Activated CD4-positive, alpha-beta T cell treated with anti-CD3 and anti-CD28 coated beads, Interleukin-2, amount 50 U/mL, for 16 hours (primary cell): ENCODE measurements around the gene ZDHHC8.

Source experiments
- DNase-seq: peaks from one replicate; pipeline ENCODE4 v3.0.0-alpha.2; 2020

Gene ZDHHC8

DNA sequence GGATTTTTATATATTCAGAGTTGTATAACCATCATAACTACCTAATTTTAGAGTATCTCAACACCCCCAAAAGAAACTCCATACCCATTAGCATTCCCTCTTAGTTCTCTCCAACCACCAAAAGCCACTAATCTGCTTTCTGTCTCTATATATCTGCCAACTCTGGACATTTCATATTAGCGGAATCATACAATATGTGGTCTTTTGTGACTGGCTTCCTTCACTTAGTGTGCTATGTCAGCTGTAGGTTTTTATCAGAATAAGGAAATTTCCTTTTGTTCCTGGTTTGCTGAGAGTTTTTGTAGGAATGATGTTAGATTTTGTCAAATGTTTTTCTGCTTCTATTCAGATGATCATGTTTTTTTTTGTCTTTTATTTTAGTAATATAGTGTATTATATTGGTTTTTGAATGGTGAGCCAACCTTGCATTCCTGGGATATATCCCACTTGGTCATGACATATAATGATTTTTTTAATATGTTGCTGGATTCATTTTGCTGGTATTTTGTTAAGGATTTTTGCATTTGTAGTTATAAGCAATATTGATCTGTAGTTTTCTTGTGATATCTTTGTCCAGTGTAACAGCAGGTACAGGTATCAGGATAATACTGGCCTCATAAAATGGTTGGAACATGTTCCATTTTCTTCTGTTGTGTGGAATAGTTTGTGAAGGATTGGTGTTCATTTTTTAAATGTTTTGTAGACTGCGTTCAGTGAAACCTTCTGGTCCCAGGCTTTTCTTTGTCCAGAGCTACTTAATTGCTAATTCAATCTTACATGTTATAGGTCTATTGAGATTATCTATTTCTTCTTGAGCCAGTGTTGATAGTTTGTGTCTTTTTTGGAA, 34.8 kb upstream of the ZDHHC8 start:
- no peak for DNase-seq

DNA sequence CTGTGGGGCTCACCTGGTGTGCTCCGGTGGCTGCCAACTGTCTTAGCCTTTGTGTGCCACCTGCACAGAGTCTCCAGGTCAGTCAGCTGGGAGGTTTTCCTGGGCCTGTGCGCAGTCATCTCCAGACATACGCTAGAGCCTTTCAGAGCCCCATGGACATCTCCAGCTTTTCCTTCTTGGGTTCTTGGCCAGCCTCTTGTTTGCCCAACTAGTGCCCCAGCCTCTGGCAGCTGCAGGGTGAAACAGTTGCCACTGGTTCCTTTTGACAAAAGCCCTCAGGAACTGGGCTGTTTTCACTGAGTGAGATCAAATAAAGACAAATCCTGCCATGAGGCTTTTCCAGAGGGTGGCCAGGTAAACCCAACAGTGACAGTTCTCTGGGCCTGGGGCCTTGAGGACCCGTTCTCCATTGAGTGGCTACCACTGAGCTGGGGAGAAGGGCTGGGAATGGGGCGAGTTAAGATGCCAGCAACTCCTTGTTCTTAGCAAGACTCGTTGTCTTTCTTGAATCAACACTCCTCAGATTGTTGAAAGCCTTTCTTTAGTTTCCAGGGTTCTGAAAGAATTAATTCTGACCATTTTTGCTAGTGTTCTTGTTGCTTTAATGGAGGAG, 32.4 kb upstream of the ZDHHC8 start:
- DNase-seq, result no peak

DNA sequence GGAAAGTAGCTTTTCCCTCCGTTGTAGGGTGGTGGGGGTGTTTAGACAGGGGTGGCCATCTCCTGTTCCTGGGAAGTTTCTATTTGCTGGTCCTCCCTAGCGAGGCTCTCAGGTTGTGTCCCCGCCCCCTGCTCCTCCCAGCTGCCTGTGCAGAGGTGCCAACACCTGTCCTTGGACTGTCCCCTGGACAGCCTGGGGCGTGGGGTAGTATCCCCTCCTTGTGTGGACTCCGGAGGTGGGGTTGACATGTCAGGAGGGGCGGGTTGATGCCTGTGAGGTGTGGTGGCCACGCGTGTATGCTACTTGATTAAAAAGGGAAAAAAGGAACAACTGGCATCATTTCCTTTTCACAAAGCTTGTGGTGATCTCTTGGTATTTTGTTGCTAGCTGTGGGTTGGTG, 30.0 kb upstream of the ZDHHC8 start:
- DNase-seq, result no peak

DNA sequence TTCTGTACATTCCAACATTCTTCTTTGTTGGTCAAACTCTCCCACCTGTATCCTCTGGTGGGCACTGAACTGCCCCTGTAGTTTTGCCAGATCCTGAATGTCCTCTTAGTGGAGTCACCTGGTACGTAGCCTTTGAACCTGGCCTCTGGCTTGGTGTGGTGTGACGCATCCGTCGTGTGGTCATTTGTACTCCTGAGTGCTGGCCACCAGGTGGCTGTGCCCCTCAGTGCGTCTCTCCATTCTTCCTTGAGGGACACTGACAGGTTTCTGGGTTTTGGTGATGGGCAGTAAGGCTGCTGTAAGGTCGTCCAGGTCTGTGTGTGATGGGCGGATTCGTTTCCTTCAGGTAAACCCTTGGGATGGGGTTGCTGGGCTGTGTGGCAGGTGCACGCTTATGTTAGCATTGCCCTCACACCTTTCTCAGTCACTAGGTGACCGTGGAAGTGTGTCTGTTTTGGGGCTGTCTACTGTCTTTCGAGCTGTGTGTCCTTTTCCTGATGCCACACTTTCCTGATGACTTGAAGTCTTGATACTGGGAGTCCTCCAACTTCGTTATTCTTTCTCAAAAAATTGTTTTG, 29.3 kb upstream of the ZDHHC8 start:
- no peak for DNase-seq

DNA sequence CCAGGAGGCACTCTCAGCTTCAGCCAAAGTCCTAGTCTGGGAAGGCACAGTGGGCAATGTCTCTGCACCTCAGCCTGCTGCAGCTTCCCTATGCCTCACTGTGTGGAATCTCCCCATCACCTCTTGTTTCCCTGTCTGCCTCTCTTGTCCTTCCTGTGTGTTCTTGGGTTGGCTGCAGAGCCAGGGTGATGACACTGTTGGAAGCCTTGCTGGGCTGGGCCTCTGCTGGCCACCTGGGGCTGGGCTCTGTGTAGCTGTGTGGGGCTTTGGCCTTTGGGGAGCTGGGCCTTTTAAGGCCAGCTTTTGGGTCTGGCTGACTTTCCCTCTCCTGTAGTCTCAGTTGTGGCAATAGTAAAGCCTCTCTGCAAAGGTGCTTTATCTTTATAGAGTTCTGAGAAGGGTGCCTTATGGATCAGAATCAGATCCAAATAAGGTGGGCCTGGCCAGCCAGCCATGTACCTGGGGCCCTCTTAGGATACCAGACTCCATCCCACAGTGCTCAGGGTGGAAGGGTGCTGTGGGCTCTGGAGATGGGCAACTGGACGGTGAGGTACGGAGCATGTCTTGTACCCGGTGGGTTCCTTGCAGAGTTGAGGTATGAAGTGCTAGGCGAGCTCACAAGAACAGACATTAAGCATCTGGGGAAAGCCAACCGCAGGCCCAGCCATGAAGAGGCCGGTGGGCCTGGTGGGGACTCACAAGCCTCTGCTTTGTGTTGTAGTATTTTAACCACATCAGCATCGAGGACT, 26.0 kb upstream of the ZDHHC8 start:
- no peak for DNase-seq

DNA sequence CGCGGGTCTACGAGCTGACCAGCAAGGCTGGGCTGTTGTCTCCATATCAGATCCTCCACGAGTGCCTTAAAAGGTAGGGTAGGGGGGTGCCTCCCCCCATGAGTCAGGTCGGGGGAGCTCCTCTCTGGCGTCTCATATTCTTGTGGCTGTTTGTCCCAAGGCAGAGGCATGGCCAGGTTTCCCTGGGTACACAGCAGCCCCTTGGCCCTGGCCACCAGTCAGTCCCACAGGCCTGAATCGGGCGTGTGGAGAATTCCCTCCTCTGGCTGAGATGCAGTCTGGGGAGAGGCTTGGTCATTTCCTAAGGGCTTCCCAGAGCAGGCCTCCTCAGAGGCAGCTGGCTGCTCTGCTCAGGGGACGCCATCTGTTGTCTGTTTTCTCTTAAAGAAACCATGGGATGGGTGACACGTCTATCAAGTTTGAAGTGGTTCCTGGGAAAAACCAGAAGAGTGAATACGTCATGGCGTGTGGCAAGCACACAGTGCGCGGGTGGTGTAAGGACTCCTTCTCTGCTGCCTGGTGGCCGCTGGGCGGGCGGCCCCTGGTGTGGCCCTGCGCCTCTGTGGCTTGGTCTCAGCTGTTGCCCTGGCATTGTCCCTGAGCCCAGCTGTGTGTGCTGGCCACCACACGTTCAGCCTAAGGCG, 25.3 kb upstream of the ZDHHC8 start:
- no peak for DNase-seq

DNA sequence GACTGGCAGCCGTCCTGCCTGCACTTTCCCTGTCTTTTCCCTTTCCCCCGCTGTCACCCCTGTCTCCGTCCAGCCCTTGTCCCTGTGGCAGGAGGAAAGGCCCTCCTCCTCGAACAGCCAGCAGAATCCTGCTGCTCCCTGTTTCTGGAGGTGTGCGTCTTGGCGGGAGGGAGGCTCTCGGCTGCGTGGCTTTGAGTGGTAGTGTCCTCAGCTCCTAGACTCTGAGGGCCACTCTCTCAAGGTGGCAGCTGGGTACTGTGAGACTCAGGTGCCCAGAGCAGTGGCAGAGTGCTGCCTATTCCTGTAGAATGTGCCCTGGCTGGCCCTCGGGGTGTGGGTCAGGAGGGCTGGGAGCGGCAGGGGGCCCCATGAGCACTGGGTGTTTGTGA, 24.8 kb upstream of the ZDHHC8 start:
- no peak for DNase-seq

DNA sequence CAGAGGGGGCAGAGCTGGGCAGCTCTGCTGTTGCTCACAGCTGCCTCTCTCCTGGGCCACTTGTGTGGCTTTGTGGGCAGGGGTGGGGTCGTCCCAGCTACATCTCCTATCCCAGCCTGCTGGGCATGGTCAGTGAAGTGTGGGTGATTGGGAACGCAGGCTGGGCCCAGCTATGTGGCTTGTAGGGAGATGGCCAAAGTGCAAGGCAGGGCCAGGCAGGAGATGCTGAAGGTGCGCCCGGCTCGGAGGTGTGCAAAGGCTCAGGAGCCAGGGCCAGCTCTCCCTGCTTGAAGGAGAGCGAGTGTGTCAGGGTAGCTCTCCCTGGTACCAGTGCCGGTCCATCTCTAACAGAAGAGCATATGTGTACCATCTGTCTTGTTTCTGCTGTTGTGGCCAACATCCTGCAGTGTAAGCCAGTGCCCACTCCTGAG, 24.1 kb upstream of the ZDHHC8 start:
- DNase-seq, result no peak

DNA sequence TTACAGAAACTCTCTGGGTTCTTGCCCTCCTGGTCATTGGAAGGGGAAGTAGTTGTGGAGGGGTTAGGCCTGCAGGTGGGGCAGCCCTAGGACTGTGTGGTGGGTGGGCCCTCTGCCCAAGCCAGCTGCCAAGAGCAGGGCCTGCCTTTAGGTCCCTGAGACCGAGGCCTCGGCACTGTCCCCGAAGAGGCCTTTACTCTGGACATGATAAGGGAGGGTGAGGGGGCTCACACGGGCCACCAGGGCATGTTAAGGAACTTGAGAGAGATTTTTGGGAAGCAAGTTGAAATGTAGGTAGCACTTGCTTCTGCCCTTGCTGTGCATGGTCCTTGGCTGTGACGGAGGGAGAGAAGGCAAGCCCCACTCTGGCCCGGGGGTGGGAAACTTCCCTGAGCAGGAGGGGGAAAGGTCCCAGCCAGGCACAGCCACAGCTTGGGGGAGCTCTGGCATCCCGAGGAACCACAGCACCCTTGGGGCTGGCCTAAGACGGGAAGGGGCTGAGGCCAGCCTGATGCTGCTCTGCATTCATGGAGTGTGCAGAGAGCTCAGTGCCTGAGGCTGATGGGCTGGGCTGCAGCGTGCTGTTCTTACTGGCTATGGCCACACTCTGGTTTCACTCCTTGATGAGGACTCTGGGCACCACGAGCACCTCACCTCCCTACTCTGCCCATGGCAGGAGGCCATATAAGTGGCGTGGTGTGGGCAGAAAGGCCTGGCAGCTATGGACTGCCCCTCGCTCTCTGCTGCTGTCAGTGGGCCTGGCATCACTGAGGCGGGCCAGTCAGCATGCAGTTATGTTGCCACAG, 23.4 kb upstream of the ZDHHC8 start:
- DNase-seq, result no peak

DNA sequence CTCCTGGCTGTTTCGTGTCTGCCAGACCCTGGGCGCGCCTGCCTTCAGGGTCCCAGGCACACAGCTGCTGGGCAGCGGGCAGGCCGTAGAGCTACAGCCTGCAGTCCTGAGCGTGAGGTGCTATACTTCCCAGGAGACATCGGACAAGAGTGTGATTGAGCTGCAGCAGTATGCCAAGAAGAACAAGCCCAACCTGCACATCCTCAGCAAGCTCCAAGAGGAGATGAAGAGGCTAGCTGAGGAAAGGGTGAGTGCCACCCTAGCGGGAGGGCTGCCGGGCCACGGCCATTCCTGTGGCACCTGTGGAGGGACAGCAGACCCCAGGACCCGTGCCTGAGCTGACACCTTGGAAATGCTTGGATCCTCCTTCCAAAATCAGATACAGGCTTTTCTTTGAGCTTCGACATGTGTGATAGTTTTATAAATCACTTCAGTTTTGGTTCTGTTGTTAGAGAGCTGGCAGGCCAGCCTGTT, 22.8 kb upstream of the ZDHHC8 start:
- DNase-seq, result no peak

DNA sequence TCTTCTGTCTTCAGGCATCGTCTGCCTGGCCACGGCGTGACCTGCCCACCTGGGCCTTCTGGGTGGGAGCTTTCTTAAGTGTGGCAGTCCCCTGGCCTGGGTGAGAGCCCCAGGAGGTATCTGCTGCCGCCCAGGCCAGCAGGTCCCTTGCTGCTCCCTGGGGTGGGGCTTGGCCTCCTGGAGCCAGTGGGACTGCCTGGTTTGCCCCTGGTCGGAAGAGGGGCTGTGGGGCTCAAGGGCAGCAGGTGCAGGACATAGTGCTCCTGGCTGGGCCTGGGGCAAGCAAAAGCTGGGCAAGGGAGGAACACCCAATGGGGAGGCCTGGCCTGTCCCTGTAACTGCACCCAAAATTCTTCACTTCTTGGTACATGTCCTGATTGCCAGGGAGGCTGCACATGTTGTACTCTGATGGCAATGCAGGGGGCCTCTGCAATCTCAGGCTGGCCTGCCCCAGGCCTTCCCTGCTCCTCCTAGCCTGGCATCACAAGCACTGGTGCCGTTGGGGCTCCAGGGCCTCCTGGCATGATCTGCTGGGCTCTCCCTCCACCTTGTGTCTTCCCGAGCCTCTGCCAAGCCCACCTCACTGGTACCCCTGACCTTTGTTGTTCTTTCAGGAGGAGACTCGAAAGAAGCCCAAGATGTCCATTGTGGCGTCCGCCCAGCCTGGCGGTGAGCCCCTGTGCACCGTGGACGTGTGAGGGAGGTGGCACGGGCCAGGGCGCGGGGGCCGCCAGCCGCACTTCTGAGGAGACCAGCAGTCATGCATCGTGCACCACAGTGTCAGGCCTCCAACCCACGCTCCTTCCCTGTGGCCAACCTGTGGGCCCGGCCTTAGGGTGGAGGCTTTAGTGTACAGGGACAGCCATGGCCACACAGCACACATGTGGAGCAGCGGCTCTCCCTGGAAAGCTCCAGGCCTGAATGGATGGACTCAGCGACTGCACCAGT, 21.9 kb upstream of the ZDHHC8 start:
- no peak for DNase-seq

DNA sequence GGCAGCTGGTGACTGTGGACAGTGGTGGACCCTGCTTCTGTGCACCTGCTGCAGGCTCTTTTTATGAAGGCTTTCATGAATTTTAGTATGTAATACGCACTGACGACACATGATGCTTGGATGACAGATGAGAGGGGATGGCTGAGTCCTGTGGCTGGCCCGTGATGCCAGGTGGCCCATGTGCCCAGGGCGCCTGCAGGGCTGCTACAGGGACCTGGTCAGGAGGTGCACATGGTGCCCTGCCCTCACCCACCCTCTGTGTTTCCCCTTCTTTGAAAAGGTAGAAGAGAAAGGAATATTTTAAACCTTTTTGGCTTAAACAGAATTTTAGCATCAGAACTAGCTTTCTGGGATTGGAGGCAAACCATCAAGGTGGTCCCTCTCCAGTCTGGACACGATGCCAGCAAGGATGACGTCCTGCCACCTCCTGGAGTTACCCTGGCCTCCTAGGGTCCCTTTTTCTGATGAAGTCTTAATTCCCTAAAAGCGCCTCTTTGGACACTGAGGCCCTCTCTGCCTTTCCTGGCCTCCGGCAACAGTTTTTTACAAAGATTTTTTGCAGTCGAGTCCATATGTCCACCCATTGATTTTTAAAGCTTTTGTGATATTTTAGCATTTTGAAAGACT, 21.1 kb upstream of the ZDHHC8 start:
- no peak for DNase-seq

DNA sequence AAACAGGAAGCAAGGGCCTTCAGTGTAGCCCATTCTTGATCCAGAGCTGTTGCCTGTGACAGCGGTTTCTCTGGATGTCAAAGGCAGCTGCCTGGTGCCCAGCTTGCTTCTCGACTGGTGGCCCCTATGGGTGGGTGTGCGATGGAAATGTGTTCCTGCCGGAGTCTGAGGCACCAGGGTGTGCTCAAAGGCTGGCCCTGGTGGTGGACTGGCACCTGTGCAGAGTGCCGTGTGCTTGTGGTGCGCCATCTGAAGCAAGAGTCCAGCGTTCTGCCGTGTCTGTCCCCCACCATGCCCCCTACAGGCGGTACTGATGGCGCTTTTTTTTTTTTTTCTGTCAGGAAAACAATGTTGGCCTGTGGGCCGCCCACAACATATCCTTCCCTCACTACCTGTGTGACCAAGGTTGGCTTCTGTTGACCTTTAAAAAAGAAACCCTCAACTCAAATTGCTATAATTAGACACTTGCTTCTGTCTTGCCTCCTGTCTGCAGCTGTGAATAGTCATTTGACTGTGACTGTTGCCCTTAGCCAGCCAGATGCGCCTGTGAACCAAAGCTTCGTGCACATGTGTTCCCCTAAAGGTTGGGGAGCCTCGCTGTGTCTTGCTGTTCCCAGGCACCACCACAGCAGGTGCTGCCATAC, 20.4 kb upstream of the ZDHHC8 start:
- no peak for DNase-seq

DNA sequence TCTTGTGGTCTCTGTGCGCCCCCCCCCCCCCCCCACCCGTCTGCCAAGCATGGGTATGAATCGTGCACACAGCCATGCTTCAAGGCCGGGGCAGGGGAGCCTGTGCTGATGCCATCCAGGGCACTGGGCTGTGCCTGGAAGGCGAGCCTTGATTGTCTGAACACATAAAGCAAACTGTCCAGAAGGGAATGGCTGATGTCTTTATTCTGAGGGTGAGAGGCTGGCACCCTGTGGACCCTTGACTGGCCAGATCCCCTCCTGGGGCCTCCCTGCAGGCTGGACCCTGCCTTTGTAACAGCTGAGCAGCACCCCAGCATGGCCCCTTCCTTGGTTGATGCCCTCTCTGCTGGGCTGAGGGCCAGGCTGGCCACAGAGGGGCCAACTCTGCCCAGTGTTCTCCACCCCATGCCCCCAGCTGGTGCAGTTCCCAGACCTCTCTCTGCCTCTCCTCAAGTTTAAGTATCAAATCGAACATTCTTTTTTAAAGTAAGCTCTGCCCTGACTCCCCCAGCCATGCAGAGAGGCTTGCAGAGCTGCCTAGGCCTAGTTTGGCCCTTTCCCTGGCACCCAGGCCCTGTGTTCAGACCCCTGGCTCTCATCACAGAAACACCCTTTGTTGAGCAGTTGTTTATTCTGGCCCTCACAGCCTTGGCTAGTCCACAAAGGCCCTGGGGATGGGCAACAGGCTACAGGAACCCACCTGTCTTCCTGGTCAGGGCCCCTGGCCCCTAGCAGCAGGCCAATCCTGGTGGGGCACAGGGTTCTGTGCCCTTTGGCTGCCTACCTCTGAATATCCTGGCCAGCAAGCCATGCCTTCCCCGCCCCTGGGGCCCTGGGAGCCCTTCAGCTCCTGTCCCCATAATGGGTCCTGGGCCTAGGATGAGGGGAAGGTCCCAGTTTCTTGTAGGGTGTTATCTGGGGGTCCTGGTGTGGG, 19.6 kb upstream of the ZDHHC8 start:
- no peak for DNase-seq

DNA sequence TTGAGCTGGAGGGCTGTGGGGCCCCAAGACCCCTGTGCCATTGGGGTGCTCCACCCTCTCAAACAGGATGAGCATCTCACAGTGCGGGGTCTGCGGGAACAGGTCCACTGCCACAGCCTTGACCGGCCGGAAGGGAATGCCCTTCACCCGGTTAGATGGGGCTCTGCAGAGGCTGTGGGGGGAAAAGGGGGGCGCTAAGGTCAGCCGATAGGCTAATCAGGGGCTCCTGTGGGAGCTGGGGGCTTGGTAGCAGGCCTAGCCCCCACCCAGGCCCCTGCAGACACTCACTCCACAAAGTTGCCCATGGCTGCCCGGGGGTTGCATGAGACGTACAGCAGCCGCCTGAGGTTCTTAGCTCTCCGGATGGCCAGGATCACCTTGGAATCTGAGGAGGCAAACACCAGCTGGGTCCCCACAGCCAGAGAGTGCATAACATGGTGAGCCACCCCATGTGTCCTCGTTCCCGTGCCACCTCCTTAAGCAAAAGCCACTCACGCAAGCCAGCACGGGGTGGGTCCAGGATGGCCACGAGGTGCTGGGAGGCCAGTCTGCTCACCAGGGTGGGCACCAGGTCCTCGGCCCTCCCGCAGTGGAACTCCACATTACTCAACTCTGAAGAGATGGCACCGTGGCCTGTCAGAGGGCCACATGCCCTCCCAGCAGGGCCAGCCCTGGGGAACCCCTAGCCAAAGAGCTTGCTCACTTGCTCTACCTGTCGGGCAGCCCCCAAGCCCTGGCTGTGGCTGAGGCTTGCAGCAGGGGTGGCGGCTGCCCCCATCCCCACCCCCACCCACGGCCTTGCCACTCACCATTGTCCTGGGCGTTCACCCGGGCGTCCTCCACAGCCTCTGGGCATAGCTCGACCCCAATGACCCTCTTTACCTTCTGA, 18.7 kb upstream of the ZDHHC8 start:
- DNase-seq, result no peak

DNA sequence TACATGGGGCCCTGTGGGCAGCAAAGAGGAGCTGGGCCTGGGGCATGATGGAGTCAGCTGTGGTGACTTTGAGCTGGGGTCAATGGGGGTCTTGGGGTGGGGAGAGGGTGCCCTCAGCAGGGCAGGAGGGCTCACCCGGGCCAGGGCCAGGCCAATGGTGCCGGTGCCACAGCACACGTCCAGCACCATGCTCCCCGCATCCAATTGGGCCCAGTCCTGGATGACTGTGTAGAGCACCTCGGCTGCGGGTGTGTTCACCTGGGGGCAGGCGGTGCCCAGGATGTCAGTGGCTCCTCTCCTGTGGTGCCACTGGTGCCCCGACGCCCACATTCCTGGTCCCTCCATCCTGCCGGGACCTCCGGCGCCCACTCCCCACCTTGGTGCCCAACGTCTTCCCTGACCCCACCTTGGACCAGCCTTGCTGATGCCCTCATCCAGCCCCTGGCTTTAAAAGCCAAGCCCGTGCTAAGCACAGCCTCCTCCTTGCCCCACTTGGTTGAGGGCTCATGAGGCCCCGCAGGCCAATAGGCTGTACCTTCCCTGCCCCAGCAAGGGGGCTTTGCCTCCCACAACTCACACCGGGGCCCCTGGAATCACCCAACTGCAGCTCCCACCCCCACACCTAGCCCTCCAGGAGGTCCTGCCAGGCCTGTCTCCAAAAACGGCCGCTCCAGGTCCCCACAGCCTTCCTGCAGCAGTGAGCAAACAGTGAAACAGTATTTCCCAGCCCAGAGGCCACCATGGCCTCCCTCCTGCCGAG, 17.9 kb upstream of the ZDHHC8 start:
- DNase-seq, result no peak
